Measurements from ENCODE around the gene FXYD7. TPM values are rescaled to one million over a fixed set of nuclear protein-coding genes. Genes with fewer than 3 reads are reported as not detected.

Gene FXYD7
- total RNA-seq, 1 experiment from 2014 or later, result not detected

GRCh38 chr19:35136977-35137702, 5.9 kb upstream of the FXYD7 start:
- H3K9me3 Mint-ChIP-seq (ENCODE audit: unreplicated experiment), result no peaks in the 10 kb centered on the region
- no peaks in the 10 kb centered on the region for H3K36me3 Mint-ChIP-seq (ENCODE audit: insufficient read depth, unreplicated experiment)
- no peak overlapping the region for H3K4me3 Mint-ChIP-seq (ENCODE audit: unreplicated experiment)
- BruUV-seq (replicated peaks), result no TSS peak
- H3K4me1 Mint-ChIP-seq (ENCODE audit: insufficient read depth, unreplicated experiment), result peaks cover 12% of the 10 kb centered on the region
- ChIA-PET CTCF (interaction anchor here (0.6 to 5.5 kb wide), 23 partner anchors 8 to 748 kb away, joined by 3 to 91 read pairs (median 7); partner anchors contain the start of gene FXYD3), POLR2A (interaction anchor here (0.6 to 3.8 kb wide), 4 partner anchors 9 to 50 kb away, joined by 3 to 27 read pairs (median 12); partner anchors contain the start of gene FXYD3)
- peaks cover 6% of the 10 kb centered on the region for H3K27me3 Mint-ChIP-seq (ENCODE audit: insufficient read depth, unreplicated experiment)
- intact Hi-C loops (cut with micrococcal nuclease), result no loop called here
- no peak for TF ChIP-seq CTCF (IDR thresholded peaks at IDR 0.05; ENCODE audit: unreplicated experiment)
- no peak overlapping the region for H3K27ac Mint-ChIP-seq (ENCODE audit: low read depth, unreplicated experiment)
- DNase-seq (ENCODE audit: unreplicated experiment), result no peak

- no peak within 1 kb of the TSS for H3K4me3 Mint-ChIP-seq (ENCODE audit: unreplicated experiment)
- H3K9me3 Mint-ChIP-seq (ENCODE audit: unreplicated experiment), result no peaks in the 10 kb centered on the region
- CTCF ChIA-PET, result interaction anchor here (2.0 to 5.5 kb wide), 5 partner anchors 42 to 93 kb away, joined by 6 to 80 read pairs (median 38); no protein-coding TSS in a partner anchor
- no TSS peak for BruUV-seq (replicated peaks)
- intact Hi-C loops (cut with micrococcal nuclease), result no loop called here
- no peak for DNase-seq (ENCODE audit: unreplicated experiment)
- no peaks in the 10 kb centered on the region for H3K36me3 Mint-ChIP-seq (ENCODE audit: insufficient read depth, unreplicated experiment)
- POLR2A ChIA-PET, result no interaction called here
- TF ChIP-seq CTCF (IDR thresholded peaks at IDR 0.05; ENCODE audit: unreplicated experiment), result no peak
- peaks cover 9% of the 10 kb centered on the region for H3K27me3 Mint-ChIP-seq (ENCODE audit: insufficient read depth, unreplicated experiment)
- H3K4me1 Mint-ChIP-seq (ENCODE audit: insufficient read depth, unreplicated experiment), result peaks cover 12% of the 10 kb centered on the region
- peak within 1 kb of the TSS; percentile 21 for H3K27ac Mint-ChIP-seq (ENCODE audit: low read depth, unreplicated experiment)
Observed at GRCh38 chr19:35138305-35138892, 4.7 kb upstream of the FXYD7 start, which contains the start of gene FXYD1. FXYD1 (plus strand) TSS chr19:35138824; CDS start chr19:35140080, 1,256 bp downstream.

GRCh38 chr19:35140207-35140961, 2.7 kb upstream of the FXYD7 start:
- Mint-ChIP-seq H3K4me1 (ENCODE audit: insufficient read depth, unreplicated experiment) (peaks cover 15% of the 10 kb centered on the region), H3K27ac (ENCODE audit: low read depth, unreplicated experiment) (no peak overlapping the region), H3K4me3 (ENCODE audit: unreplicated experiment) (no peak overlapping the region), H3K9me3 (ENCODE audit: unreplicated experiment) (no peaks in the 10 kb centered on the region), H3K27me3 (ENCODE audit: insufficient read depth, unreplicated experiment) (peaks cover 19% of the 10 kb centered on the region), H3K36me3 (ENCODE audit: insufficient read depth, unreplicated experiment) (no peaks in the 10 kb centered on the region)
- ChIA-PET POLR2A (interaction anchor here (0.8 to 1.3 kb wide), 2 partner anchors 19 to 107 kb away, joined by 3 to 4 read pairs; no protein-coding TSS in a partner anchor), CTCF (interaction anchor here (0.5 to 2.0 kb wide), 5 partner anchors 43 to 139 kb away, joined by 3 to 6 read pairs (median 4); no protein-coding TSS in a partner anchor)
- intact Hi-C loops (cut with micrococcal nuclease), result loop anchor here (10.0 kb wide), 1 partner anchor 324 kb away; no protein-coding TSS in a partner anchor
- BruUV-seq (replicated peaks), result no TSS peak
- no peak for DNase-seq (ENCODE audit: unreplicated experiment)
- TF ChIP-seq CTCF (IDR thresholded peaks at IDR 0.05; ENCODE audit: unreplicated experiment), result no peak

Data from MCF 10A (cell line).